Measurements from ENCODE around the gene EEIG2.
"Not testable (repeated sequence)": the region's sequence is repeated elsewhere in the genome, so short reads cannot be mapped to it uniquely, and the experiment has no call there.

EEIG2 gene

DNA sequence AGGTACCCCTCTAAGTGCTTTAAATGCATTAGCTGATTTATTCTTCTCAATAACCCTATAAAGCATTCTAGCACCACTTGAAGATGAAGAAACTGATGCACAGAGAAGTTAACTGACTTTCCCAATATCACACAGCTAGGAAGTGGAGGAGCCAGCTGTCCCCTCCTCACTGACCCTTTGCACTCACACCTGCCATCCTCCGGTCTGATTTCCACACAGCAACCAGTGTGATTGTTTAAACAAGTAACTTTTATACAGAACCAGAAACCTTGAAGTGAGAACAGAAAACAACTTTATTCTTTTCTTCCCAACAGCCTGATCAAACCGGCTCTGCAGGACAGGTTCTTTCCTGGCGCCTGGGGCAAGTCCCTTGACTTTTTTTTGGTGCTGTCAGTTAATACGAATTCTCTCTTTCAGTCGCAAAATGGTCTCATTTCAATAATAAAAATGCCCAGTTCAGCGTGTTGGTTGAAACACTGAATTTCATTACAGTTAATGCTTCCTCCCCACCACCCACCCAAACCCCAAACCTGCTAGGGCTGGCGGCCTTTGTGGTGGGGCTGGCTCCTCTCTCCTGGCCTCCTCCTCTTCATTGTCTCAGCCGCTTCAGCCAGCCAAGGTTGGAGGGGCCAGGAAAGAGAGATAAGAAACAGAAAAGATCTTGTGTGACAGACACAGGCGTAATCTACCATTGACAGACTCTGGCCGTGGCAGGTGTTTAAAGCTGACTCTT, 26.4 kb upstream of the EEIG2 start:
- TF ChIP-seq, protein P1, sequence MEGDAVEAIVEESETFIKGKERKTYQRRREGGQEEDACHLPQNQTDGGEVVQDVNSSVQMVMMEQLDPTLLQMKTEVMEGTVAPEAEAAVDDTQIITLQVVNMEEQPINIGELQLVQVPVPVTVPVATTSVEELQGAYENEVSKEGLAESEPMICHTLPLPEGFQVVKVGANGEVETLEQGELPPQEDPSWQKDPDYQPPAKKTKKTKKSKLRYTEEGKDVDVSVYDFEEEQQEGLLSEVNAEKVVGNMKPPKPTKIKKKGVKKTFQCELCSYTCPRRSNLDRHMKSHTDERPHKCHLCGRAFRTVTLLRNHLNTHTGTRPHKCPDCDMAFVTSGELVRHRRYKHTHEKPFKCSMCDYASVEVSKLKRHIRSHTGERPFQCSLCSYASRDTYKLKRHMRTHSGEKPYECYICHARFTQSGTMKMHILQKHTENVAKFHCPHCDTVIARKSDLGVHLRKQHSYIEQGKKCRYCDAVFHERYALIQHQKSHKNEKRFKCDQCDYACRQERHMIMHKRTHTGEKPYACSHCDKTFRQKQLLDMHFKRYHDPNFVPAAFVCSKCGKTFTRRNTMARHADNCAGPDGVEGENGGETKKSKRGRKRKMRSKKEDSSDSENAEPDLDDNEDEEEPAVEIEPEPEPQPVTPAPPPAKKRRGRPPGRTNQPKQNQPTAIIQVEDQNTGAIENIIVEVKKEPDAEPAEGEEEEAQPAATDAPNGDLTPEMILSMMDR (conservative IDR thresholded peaks at IDR 0.05; ENCODE audit: control insufficient read depth, insufficient read depth, low read depth, low read length), result no peak
- H3K4me3 ChIP-seq (ENCODE audit: control insufficient read depth, low read depth, low read length), result no peak overlapping the region
- DNase-seq (ENCODE audit: low read depth), result no peak

DNA sequence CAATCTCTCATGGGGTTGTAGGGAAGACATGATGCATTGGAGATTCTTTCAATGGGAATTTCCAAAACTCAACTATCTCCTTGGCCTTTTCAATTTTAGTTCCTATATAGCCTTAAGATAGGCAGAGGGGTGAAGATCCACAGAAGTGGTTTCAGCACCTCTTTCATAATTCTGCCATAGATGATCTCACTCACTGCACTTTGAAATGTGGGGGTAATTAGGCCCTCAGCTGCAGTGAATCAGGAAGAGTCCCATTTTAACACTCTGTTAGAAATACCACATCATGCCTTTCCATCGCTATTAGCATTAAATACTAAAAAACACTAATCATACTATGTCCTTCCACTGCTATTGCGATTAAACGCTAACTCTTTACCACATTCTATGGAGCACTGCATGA, 25.1 kb upstream of the EEIG2 start:
- no peak for DNase-seq (ENCODE audit: low read depth)
- TF ChIP-seq, protein P1 (conservative IDR thresholded peaks at IDR 0.05; ENCODE audit: control insufficient read depth, insufficient read depth, low read depth, low read length), result no peak
- H3K4me3 ChIP-seq (ENCODE audit: control insufficient read depth, low read depth, low read length), result no peak overlapping the region

DNA sequence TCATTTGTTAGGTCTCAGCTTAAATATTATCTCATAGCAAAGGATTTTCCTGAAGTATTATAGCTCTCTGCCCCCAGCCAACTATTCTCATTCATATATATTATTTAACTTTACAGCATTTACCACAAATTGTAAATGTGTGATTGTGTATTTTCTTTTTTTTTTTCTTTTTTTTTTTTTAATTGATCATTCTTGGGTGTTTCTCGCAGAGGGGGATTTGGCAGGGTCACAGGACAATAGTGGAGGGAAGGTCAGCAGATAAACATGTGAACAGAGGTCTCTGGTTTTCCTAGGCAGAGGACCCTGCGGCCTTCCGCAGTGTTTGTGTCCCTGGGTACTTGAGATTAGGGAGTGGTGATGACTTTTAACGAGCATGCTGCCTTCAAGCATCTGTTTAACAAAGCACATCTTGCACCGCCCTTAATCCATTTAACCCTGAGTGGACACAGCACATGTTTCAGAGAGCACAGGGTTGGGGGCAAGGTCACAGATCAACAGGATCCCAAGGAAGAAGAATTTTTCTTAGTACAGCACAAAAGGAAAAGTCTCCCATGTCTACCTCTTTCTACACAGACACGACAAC, 24.5 kb upstream of the EEIG2 start:
- DNase-seq (ENCODE audit: low read depth); H3K4me3 ChIP-seq (ENCODE audit: control insufficient read depth, low read depth, low read length): not testable (repeated sequence)

DNA sequence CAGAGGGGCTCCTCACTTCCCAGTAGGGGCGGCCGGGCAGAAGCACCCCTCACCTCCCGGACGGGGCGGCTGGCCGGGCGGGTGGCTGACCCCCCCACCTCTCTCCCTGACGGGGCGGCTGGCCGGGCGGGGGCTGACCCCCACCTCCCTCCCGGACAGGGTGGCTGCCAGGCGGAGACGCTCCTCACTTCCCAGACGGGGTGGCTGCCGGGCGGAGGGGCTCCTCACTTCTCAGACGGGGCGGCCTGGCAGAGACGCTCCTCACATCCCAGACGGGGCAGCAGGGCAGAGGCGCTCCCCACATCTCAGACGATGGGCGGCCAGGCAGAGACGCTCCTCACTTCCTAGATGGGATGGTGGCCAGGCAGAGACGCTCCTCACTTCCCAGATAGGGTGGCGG, 23.9 kb upstream of the EEIG2 start:
- not testable (repeated sequence) for H3K4me3 ChIP-seq (ENCODE audit: control insufficient read depth, low read depth, low read length); DNase-seq (ENCODE audit: low read depth)

DNA sequence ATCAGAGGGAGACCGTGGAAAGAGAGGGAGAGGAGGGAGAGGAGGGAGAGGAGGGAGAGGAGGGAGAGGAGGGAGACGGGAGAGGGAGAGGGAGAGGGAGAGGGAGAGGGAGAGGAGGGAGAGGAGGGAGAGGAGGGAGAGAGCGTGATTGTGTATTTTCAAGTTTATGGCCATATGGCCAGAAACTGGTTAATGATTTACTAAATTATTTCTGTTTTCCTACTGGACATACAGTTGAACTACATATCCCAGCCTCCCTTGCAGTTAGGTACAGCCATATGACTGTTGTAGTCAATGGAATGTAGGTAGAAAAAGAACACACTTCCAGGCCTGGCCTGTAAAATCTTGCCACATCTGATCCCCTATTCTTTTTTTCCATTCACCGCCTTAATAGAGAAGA, 23.1 kb upstream of the EEIG2 start:
- H3K4me3 ChIP-seq (ENCODE audit: control insufficient read depth, low read depth, low read length); DNase-seq (ENCODE audit: low read depth): not testable (repeated sequence)

DNA sequence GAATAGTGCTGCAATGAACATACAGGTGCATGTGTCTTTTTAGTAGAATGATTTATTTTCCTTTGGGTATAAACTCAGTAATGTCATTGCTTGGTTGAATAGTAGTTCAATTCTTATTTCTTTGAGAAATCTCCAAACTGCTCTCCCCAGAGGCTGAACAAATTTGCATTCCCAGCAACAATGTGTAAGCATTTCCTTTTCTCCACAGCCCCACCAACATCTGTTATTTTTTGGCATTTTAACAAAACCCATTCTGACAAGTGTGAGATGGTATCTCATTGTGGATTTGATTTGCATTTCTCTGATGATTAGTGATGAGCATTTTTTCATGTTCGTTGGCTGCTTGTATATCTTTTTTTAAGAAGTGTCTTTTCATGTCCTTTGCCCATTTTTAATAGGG, 21.9 kb upstream of the EEIG2 start:
- no peak overlapping the region for H3K4me3 ChIP-seq (ENCODE audit: control insufficient read depth, low read depth, low read length)
- TF ChIP-seq, protein P1 (conservative IDR thresholded peaks at IDR 0.05; ENCODE audit: control insufficient read depth, insufficient read depth, low read depth, low read length), result no peak
- DNase-seq (ENCODE audit: low read depth), result no peak

DNA sequence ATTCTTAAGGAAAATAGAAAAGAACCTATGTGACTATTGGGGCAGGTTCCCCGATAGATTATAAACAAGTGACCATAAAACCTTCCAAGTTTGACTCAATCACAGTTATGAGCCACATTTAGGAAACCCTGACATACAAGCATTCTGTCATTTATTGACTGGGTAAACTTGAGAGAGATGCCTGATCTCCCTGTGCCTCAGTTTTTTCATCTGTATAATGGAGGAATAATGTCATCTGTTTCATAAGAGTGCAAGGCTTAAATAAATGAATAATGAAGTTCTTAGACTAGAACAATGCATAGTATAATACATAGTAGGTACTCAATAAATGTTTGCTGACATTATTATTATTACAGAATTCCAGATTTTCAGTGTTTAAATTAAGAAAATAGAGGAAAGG, 18.9 kb upstream of the EEIG2 start:
- no peak overlapping the region for H3K4me3 ChIP-seq (ENCODE audit: control insufficient read depth, low read depth, low read length)
- no peak for DNase-seq (ENCODE audit: low read depth)
- TF ChIP-seq, protein P1 (conservative IDR thresholded peaks at IDR 0.05; ENCODE audit: control insufficient read depth, insufficient read depth, low read depth, low read length), result no peak

DNA sequence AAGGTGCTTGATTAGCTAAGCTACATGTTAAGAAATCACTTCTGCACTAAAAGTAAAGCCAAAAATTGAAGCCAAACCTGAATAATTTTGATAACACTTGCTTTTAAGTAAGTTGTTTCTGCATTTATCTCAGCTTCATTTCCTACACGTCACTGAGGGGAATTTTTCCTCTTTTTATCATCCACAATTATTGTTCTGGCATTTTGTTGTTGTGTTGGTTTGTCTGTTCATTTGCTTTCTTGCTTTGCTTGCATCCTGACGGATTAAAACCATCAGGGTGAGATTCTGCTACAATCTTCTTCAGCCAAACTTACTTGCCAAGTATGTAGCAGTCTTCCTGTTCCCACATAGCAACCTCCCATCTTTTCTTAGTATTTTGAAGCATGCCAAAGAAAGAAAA, 18.0 kb upstream of the EEIG2 start:
- no peak for DNase-seq (ENCODE audit: low read depth)
- no peak overlapping the region for H3K4me3 ChIP-seq (ENCODE audit: control insufficient read depth, low read depth, low read length)
- TF ChIP-seq, protein P1 (conservative IDR thresholded peaks at IDR 0.05; ENCODE audit: control insufficient read depth, insufficient read depth, low read depth, low read length), result no peak

DNA sequence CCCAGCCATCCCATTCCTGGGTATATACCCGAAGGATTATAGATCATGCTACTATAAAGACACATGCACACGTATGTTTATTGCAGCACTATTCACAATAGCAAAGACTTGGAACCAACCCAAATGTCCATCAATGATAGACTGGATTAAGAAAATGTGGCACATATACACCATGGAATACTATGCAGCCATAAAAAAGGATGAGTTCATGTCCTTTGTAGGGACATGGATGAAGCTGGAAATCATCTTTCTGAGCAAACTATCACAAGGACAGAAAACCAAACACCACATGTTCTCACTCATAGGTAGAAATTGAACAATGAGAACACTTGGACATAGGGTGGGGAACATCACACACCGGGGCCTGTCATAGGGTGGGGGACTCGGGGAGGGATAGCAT, 12.4 kb upstream of the EEIG2 start:
- DNase-seq (ENCODE audit: low read depth); H3K4me3 ChIP-seq (ENCODE audit: control insufficient read depth, low read depth, low read length): not testable (repeated sequence)
